B cell (primary cell): ENCODE results near the gene OXNAD1. TPM values are rescaled to one million over a fixed set of nuclear protein-coding genes. Genes with fewer than 3 reads are reported as not detected.

ENCODE experiments used
- ATAC-seq: fragments of 200-7000 bp; cut with Tn5 transposase; one replicate; pipeline ENCODE4 v1.10.0; 2021; ENCODE audit warnings: low read depth, mild to moderate bottlenecking, moderate number of reproducible peaks, moderate library complexity
- CTCF ChIA-PET: fragments of 350-600 bp; sonication (Branson Sonifier 250); formaldehyde crosslinking; loops from one replicate; lab custom pipeline; 2021; ENCODE audit warnings: antibody characterized with exemption, inconsistent platforms; lab: Charles Lee
- POLR2A ChIA-PET: fragments of 350-600 bp; sonication (Branson Sonifier 250); formaldehyde crosslinking; loops from one replicate; lab custom pipeline; 2021; ENCODE audit warnings: antibody characterized with exemption; lab: Charles Lee
- DNase-seq: peaks from one replicate; pipeline ENCODE4 v3.0.0; 2013
- H2AFZ ChIP-seq: 2 replicates; pipeline ENCODE4 v1.6.1; 2012; ENCODE audit warnings: mild to moderate bottlenecking, low read depth, low read length; ENCODE audit not compliant: insufficient read depth, poor library complexity, severe bottlenecking
- H3K27ac ChIP-seq, 2 donors: 1 replicate in 1 of 2; 2 replicates in 1 of 2; pipeline ENCODE4 v1.5.1; 2012 to 2013; ENCODE audit warnings: low read length in 2 of 2, mild to moderate bottlenecking in 2 of 2, moderate library complexity in 1 of 2
- H3K27me3 ChIP-seq, 4 experiments: fragments of 200-600 bp in 1 of 4; sonication (generic) in 1 of 4; replicated peaks in 1 of 4; 1 replicate in 2 of 4; 2 replicates in 2 of 4; pipeline versions ENCODE4 v1.6.1 to v1.7.0; 2013 to 2016; ENCODE audit warnings: low read length in 3 of 4, mild to moderate bottlenecking in 2 of 4, mixed read lengths in 1 of 4, moderate library complexity in 1 of 4; ENCODE audit not compliant: insufficient read depth in 4 of 4, control insufficient read depth in 3 of 4; ENCODE audit errors: control extremely low read depth in 1 of 4
- H3K36me3 ChIP-seq, 2 experiments: replicated peaks in 1 of 2; 1 replicate in 1 of 2; 2 replicates in 1 of 2; pipeline versions ENCODE4 v1.6.1 to v1.7.1; 2013; ENCODE audit warnings: low read length in 1 of 2; ENCODE audit not compliant: insufficient read depth in 2 of 2, control insufficient read depth in 1 of 2; ENCODE audit errors: control extremely low read depth in 1 of 2, extremely low read depth in 1 of 2
- H3K4me1 ChIP-seq, 2 donors: fragments of 200-600 bp in 1 of 2; sonication (generic) in 1 of 2; 1 replicate in 1 of 2; 2 replicates in 1 of 2; pipeline versions ENCODE4 v1.5.1 to v1.6.1; 2013 to 2017; ENCODE audit warnings: low read length in 2 of 2; ENCODE audit not compliant: control insufficient read depth in 2 of 2, insufficient read depth in 2 of 2
- H3K4me2 ChIP-seq: replicated peaks from 2 replicates; pipeline ENCODE3; 2012; ENCODE audit warnings: mild to moderate bottlenecking, low read depth, low read length; ENCODE audit not compliant: poor library complexity, severe bottlenecking
- H3K4me3 ChIP-seq, 5 experiments: fragments of 200-600 bp in 1 of 5; sonication (generic) in 1 of 5; 1 replicate in 3 of 5; 2 replicates in 2 of 5; pipeline versions ENCODE4 v1.5.1 to v1.7.0; 2011 to 2016; ENCODE audit warnings: low read length in 4 of 5, mild to moderate bottlenecking in 4 of 5, low read depth in 2 of 5, control low read depth in 1 of 5, moderate library complexity in 1 of 5; ENCODE audit not compliant: insufficient read depth in 1 of 5; ENCODE audit errors: control extremely low read depth in 1 of 5, extremely low read depth in 1 of 5
- H3K79me2 ChIP-seq: fragments of 200-600 bp; sonication (generic); one replicate; pipeline ENCODE4 v1.6.0; 2016; ENCODE audit warnings: low read length; ENCODE audit not compliant: control insufficient read depth, insufficient read depth
- H3K9ac ChIP-seq: fragments of 200-600 bp; sonication (generic); 2 replicates; pipeline ENCODE4 v1.6.1; 2017; ENCODE audit warnings: mild to moderate bottlenecking, low read length, moderate library complexity
- H3K9me3 ChIP-seq, 3 donors: one replicate each; pipeline versions ENCODE4 v1.6.1 to v1.7.1; 2013; ENCODE audit warnings: low read length in 2 of 3; ENCODE audit not compliant: control insufficient read depth in 2 of 3, insufficient read depth in 1 of 3; ENCODE audit errors: control extremely low read depth in 1 of 3
- H4K20me1 ChIP-seq: 2 replicates; pipeline ENCODE4 v1.6.0; 2012; ENCODE audit warnings: mild to moderate bottlenecking, low read length; ENCODE audit not compliant: insufficient read depth, control insufficient read depth, poor library complexity, severe bottlenecking
- H3K27ac Mint-ChIP-seq: one replicate; pipeline ENCODE4 v1.8.0; 2021; ENCODE audit warnings: mixed read lengths
- H3K27me3 Mint-ChIP-seq: one replicate; pipeline ENCODE4 v1.8.0; 2021; ENCODE audit warnings: mixed read lengths
- H3K4me1 Mint-ChIP-seq: one replicate; pipeline ENCODE4 v1.8.0; 2021; ENCODE audit warnings: mixed read lengths
- H3K4me3 Mint-ChIP-seq: one replicate; pipeline ENCODE4 v1.8.0; 2021; ENCODE audit warnings: mixed read lengths
- H3K9me3 Mint-ChIP-seq: one replicate; pipeline ENCODE4 v1.8.0; 2022; ENCODE audit warnings: mixed read lengths; ENCODE audit not compliant: insufficient read depth
- CTCF ChIP-seq: fragments of 200-600 bp; IDR thresholded peaks from one replicate; pipeline ENCODE4 v1.8.0; 2022; ENCODE audit warnings: antibody characterized with exemption, mild to moderate bottlenecking
- EZH2 ChIP-seq: IDR thresholded peaks from 2 replicates; pipeline ENCODE4 v1.6.1; 2012; ENCODE audit warnings: borderline replicate concordance, low read depth, mild to moderate bottlenecking, moderate library complexity, low read length; ENCODE audit not compliant: insufficient read depth, poor library complexity, severe bottlenecking
- WGBS: methylation state at CpG from one replicate; pipeline ENCODE4 v1.1.5; 2013; ENCODE audit warnings: missing lambda C conversion rate; ENCODE audit not compliant: insufficient coverage; 5-methylcytosine and 5-hydroxymethylcytosine counted together
- intact Hi-C: fragments of 100-400 bp; cut with micrococcal nuclease; formaldehyde crosslinking; loops from one replicate; pipeline ENCODE4 v1.10.0; 2022
- polyA plus RNA-seq: library from polyadenylated mRNA; depleted of rRNA; stranded (reverse); fragments of >200 nt; gene quantifications from 2 replicates; pipeline ENCODE4 v1.2.3, GENCODE V29; 2012
- total RNA-seq, 2 donors: library from RNA; stranded (reverse); fragments of 120-200 nt in 1 of 2; gene quantifications; 1 replicate in 1 of 2; 2 replicates in 1 of 2; pipeline versions ENCODE4 v1.2.3 to v1.2.4, GENCODE V29; 2013 to 2022

OXNAD1 gene
- total and polyA plus RNA-seq, 2 donors (not counting 1 experiment from before 2014, with no cell fraction given): 4.0 to 12.3 TPM

- Mint-ChIP-seq H3K27ac (no peak overlapping the region), H3K4me3 (no peak overlapping the region), H3K4me1 (peaks cover 3% of the 10 kb centered on the region), H3K9me3 (peaks cover 8% of the 10 kb centered on the region), H3K27me3 (peaks cover 12% of the 10 kb centered on the region)
- DNase-seq (no peak), ATAC-seq (no peak)
- TF ChIP-seq CTCF: no peak
- Histone ChIP-seq H3K27ac (no peak overlapping the region), H3K4me1 (no peaks in the 10 kb centered on the region), H3K9me3 (peaks cover 0 to 8% (median 0%) of the 10 kb centered on the region in 3 donors), H3K27me3 (peaks cover 0 to 4% (median 0%) of the 10 kb centered on the region in 4 experiments), H3K4me3 (no peak overlapping the region), H3K9ac (no peak overlapping the region), H3K4me2 (no peak overlapping the region), H4K20me1 (no peaks in the 10 kb centered on the region), H3K79me2 (no peaks in the 10 kb centered on the region), H2AFZ (no peak overlapping the region), H3K36me3 (no peaks in the 10 kb centered on the region)
- POLR2A ChIA-PET: no interaction called here
- intact Hi-C loops: no loop called here
- WGBS: 100% methylated on average over 1 of the region's 3 CpGs
- CTCF ChIA-PET: interaction anchor here (1.0 to 1.8 kb wide), 2 partner anchors 10 to 26 kb away, joined by 3 to 4 read pairs; no protein-coding TSS in a partner anchor
These were observed 43.0 kb upstream of the OXNAD1 start for GRCh38 chr3:16221990-16222389.

GRCh38 chr3:16222547-16222946 lies 42.5 kb upstream of the OXNAD1 start:
- Histone ChIP-seq H2AFZ (no peak overlapping the region), H3K9me3 (peaks cover 0 to 8% (median 0%) of the 10 kb centered on the region in 3 donors)

More at GRCh38 chr3:16222547-16222946, 42.5 kb upstream of the OXNAD1 start:
- Histone ChIP-seq H4K20me1 (no peaks in the 10 kb centered on the region), H3K79me2 (no peaks in the 10 kb centered on the region), H3K27me3 (peaks cover 0 to 4% (median 0%) of the 10 kb centered on the region in 4 experiments), H3K4me2 (no peak overlapping the region), H3K4me3 (no peak overlapping the region), H3K36me3 (no peaks in the 10 kb centered on the region), H3K9ac (no peak overlapping the region), H3K4me1 (no peaks in the 10 kb centered on the region), H3K27ac (no peak overlapping the region)
- CTCF ChIA-PET: interaction anchor here (1.8 kb wide), 1 partner anchor 25 kb away, joined by 4 read pairs; no protein-coding TSS in a partner anchor
- POLR2A ChIA-PET: no interaction called here
- peaks cover 8% of the 10 kb centered on the region for H3K9me3 Mint-ChIP-seq
- DNase-seq (no peak), ATAC-seq (no peak)
- H3K4me1 Mint-ChIP-seq: peaks cover 3% of the 10 kb centered on the region
- 100% methylated on average over 2 of the region's 2 CpGs for whole genome bisulfite sequencing
- no peak overlapping the region for H3K27ac Mint-ChIP-seq
- TF ChIP-seq EZH2 (no peak), CTCF (no peak)
- peaks cover 12% of the 10 kb centered on the region for H3K27me3 Mint-ChIP-seq
- intact Hi-C loops: no loop called here
- no peak overlapping the region for H3K4me3 Mint-ChIP-seq
